ENCODE data around the gene USP24. TPM values are rescaled to one million over a fixed set of nuclear protein-coding genes. Genes with fewer than 3 reads are reported as not detected.

The USP24 gene
- total RNA-seq, 1 donor from 2014 or later = 58.1 TPM

- Mint-ChIP-seq H3K9me3 (no peaks in the 10 kb centered on the region), H3K4me3 (no peak overlapping the region), H3K27me3 (ENCODE audit: low read depth) (no peaks in the 10 kb centered on the region), H3K27ac (no peak overlapping the region), H3K36me3 (peaks cover 45% of the 10 kb centered on the region), H3K4me1 (peaks cover 3% of the 10 kb centered on the region)
- TF ChIP-seq CTCF (IDR thresholded peaks at IDR 0.05; ENCODE audit: unreplicated experiment) = no peak
- DNase-seq (ENCODE audit: low spot score in 2 of 2, unreplicated experiment in 2 of 2) = no peak
These were observed 47.8 kb downstream of the USP24 start for GRCh38 chr1:55167224-55167871.

- Mint-ChIP-seq H3K27ac (no peak overlapping the region), H3K4me1 (no peaks in the 10 kb centered on the region), H3K4me3 (no peak overlapping the region), H3K9me3 (no peaks in the 10 kb centered on the region), H3K27me3 (ENCODE audit: low read depth) (no peaks in the 10 kb centered on the region), H3K36me3 (peaks cover 43% of the 10 kb centered on the region)
- no peak for DNase-seq (ENCODE audit: low spot score in 2 of 2, unreplicated experiment in 2 of 2)
- TF ChIP-seq CTCF (IDR thresholded peaks at IDR 0.05; ENCODE audit: unreplicated experiment) = no peak
These were observed 50.3 kb downstream of the USP24 start for GRCh38 chr1:55164906-55165305.

GRCh38 chr1:55159571-55159970 is 55.6 kb downstream of the USP24 start:
- H3K4me3 Mint-ChIP-seq = no peak overlapping the region
- no peak for DNase-seq (ENCODE audit: low spot score in 2 of 2, unreplicated experiment in 2 of 2)
- no peaks in the 10 kb centered on the region for H3K27me3 Mint-ChIP-seq (ENCODE audit: low read depth)
- TF ChIP-seq CTCF (IDR thresholded peaks at IDR 0.05; ENCODE audit: unreplicated experiment) = no peak
- peaks cover 31% of the 10 kb centered on the region for H3K36me3 Mint-ChIP-seq
- no peaks in the 10 kb centered on the region for H3K4me1 Mint-ChIP-seq
- no peak overlapping the region for H3K27ac Mint-ChIP-seq
- H3K9me3 Mint-ChIP-seq = no peaks in the 10 kb centered on the region

GRCh38 chr1:55156608-55157007 is 58.6 kb downstream of the USP24 start:
- no peaks in the 10 kb centered on the region for H3K4me1 Mint-ChIP-seq
- no peak for TF ChIP-seq CTCF (IDR thresholded peaks at IDR 0.05; ENCODE audit: unreplicated experiment)
- no peak overlapping the region for H3K4me3 Mint-ChIP-seq
- no peaks in the 10 kb centered on the region for H3K27me3 Mint-ChIP-seq (ENCODE audit: low read depth)
- peaks cover 39% of the 10 kb centered on the region for H3K36me3 Mint-ChIP-seq
- no peak overlapping the region for H3K27ac Mint-ChIP-seq
- no peaks in the 10 kb centered on the region for H3K9me3 Mint-ChIP-seq
- DNase-seq (ENCODE audit: low spot score in 2 of 2, unreplicated experiment in 2 of 2) = no peak

- TF ChIP-seq CTCF (IDR thresholded peaks at IDR 0.05; ENCODE audit: unreplicated experiment) = no peak
- H3K9me3 Mint-ChIP-seq = no peaks in the 10 kb centered on the region
- H3K4me3 Mint-ChIP-seq = no peak overlapping the region
- no peaks in the 10 kb centered on the region for H3K4me1 Mint-ChIP-seq
- no peak for DNase-seq (ENCODE audit: low spot score in 2 of 2, unreplicated experiment in 2 of 2)
- H3K27ac Mint-ChIP-seq = no peak overlapping the region
- H3K36me3 Mint-ChIP-seq = peaks cover 44% of the 10 kb centered on the region
- H3K27me3 Mint-ChIP-seq (ENCODE audit: low read depth) = no peaks in the 10 kb centered on the region
These were observed 59.1 kb downstream of the USP24 start for GRCh38 chr1:55156093-55156492.

GRCh38 chr1:55155522-55155921 is 59.6 kb downstream of the USP24 start:
- DNase-seq (ENCODE audit: low spot score in 2 of 2, unreplicated experiment in 2 of 2) = no peak
- Mint-ChIP-seq H3K4me3 (no peak overlapping the region), H3K36me3 (peaks cover 45% of the 10 kb centered on the region), H3K27me3 (ENCODE audit: low read depth) (no peaks in the 10 kb centered on the region), H3K27ac (no peak overlapping the region), H3K9me3 (no peaks in the 10 kb centered on the region), H3K4me1 (no peaks in the 10 kb centered on the region)
- TF ChIP-seq CTCF (IDR thresholded peaks at IDR 0.05; ENCODE audit: unreplicated experiment) = no peak

All from mesothelial cell of epicardium (in vitro differentiated cells).